Fibroblast of mammary gland (primary cell): ENCODE data around the gene ZDHHC21.

Experiments
- DNase-seq: peaks from one replicate; pipeline ENCODE4 v3.0.0-alpha.2; 2010; ENCODE audit warnings: low read depth
- H3K4me3 ChIP-seq: 2 replicates; pipeline ENCODE4 v1.5.1; 2011; ENCODE audit warnings: low read depth, mild to moderate bottlenecking, low read length, moderate library complexity; ENCODE audit not compliant: control insufficient read depth
- TF ChIP-seq, protein P1 (sequence below): conservative IDR thresholded peaks from 2 replicates; pipeline ENCODE4 v1.5.1; 2011; ENCODE audit warnings: low read depth, low read length, inconsistent platforms; ENCODE audit not compliant: control insufficient read depth, insufficient read depth

ZDHHC21 gene, protein sequence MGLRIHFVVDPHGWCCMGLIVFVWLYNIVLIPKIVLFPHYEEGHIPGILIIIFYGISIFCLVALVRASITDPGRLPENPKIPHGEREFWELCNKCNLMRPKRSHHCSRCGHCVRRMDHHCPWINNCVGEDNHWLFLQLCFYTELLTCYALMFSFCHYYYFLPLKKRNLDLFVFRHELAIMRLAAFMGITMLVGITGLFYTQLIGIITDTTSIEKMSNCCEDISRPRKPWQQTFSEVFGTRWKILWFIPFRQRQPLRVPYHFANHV

DNA sequence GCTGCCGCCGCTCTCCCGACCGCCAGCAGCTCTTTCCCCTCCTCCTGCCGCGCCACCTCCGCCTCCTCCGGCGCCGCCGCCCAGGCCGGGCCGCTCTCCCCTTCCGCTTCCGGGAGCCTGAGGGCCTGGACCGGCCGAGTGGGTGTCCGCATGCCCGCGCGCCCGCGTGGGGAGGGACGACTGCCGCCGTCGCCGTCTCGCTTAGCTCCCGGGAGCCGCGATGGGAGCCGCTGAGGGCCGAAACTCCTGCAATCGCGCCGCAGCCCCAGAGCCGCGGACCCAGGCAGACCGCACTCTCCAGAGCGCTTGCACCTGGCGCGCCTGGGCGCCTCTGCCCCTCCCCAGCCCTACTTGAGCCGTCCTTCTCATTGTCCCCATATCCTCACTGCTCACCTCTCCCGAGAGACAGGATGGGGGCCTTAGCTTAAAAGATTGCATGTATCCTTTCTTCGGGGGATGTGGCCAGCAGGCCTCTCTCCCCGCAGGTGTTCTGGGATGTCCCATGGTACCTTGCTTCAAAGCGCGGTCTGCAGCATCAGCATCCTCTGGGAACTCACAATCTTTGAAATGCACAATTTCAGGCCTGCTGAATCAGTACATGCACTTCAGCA lies at the start of gene ZDHHC21:
ZDHHC21 (minus strand) TSS at position 182 of the 611 bp plus-strand sequence. CDS start 19,092 bp downstream, outside the sequence.
- TF ChIP-seq, protein P1, sequence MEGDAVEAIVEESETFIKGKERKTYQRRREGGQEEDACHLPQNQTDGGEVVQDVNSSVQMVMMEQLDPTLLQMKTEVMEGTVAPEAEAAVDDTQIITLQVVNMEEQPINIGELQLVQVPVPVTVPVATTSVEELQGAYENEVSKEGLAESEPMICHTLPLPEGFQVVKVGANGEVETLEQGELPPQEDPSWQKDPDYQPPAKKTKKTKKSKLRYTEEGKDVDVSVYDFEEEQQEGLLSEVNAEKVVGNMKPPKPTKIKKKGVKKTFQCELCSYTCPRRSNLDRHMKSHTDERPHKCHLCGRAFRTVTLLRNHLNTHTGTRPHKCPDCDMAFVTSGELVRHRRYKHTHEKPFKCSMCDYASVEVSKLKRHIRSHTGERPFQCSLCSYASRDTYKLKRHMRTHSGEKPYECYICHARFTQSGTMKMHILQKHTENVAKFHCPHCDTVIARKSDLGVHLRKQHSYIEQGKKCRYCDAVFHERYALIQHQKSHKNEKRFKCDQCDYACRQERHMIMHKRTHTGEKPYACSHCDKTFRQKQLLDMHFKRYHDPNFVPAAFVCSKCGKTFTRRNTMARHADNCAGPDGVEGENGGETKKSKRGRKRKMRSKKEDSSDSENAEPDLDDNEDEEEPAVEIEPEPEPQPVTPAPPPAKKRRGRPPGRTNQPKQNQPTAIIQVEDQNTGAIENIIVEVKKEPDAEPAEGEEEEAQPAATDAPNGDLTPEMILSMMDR = no peak
- DNase-seq = peak; percentile 33
- peak within 1 kb of the TSS; percentile 68 for H3K4me3 ChIP-seq

DNA sequence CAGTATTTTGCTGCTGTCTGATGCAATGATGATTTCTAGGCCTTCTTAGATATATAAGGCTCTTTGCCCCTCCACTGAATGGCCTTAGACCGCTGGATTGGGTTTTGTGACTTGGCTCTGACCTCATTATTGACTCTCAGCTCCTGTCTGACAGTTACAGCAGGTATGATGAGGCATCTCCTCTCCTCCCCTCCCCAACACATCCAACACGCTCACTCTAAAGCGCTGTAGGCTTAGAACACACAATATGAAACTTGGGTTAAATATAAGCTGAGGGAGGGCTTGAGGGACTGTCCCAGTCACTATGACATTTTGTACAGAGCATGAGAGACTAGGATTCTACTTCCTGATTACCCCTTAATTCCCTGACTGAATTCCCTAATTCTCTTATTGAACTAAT lies 48.1 kb upstream of the ZDHHC21 start:
- no peak overlapping the region for H3K4me3 ChIP-seq
- TF ChIP-seq, protein P1 = no peak
- no peak for DNase-seq

DNA sequence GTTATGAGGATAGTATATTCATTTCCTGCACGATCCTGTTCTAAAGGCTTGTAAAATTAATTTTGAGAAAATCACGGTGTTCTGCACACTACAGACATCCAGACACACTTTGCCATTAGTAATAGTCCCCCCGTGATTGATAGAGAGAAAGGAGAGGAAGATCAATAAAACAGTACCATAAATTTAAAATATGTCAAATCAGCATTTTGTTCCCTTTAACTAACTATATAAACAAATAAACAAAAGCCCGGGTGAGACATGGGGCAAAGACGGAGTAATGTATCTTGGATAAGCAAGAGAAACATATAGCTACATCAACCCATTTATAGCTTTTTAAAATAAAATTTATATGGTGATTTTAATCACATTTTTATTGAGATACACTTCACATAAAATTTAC lies 39.9 kb upstream of the ZDHHC21 start:
- TF ChIP-seq, protein P1 = no peak
- H3K4me3 ChIP-seq = no peak overlapping the region
- no peak for DNase-seq

DNA sequence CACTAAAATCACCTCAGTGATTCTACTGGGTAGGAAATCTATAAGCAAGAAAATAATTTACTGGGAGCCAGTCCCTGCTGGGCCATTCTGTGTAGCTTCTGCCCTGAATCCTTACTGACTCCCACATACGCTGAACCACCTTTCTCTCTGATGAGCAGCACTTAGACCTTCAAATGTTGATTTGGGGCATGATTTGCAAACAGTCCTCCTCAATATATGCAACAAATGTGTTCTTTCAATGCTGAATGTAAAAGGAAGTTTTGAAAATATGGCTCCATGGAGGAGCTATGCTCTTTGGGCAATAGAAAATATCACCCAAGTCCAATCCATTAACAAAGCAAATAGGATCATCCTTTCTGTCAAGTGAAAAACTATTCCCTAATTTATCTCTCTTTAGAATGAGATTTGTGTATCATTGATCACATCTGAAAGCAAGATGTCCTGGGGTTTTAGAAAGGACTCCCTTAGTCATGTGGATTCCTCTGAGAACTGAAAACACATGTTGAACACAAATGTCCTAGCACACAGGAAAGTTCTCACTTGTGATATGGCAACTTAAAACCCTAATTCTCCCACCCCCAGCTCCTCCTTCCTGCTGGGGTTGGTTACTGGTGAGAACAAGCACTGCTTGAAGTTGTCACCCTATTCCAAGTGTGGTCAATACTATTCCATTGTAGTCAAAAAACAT lies 38.2 kb upstream of the ZDHHC21 start:
- H3K4me3 ChIP-seq = no peak overlapping the region
- TF ChIP-seq, protein P1 = no peak
- peak; percentile 3 for DNase-seq

DNA sequence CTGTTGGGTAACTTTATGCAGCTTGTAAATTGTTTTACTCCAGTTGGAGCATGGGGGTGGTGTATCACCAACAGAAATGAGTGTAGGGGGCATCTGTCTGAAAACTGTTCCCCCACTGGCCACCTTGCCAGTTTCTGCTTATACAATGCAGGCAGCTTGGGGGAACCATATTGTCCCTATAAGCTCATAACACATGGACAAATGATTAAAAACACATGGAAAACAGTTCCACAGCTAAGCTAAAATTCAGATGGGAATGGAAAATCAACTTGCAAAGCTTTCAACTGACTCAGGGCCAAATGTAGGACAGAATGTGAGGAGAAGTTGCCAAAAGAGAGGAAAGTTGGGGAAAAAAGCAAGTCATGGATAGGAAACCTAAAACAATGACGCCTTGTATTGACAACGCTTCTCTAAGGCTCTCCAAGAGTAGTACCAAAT lies 37.2 kb upstream of the ZDHHC21 start:
- TF ChIP-seq, protein P1 = no peak
- DNase-seq = peak; percentile 28

DNA sequence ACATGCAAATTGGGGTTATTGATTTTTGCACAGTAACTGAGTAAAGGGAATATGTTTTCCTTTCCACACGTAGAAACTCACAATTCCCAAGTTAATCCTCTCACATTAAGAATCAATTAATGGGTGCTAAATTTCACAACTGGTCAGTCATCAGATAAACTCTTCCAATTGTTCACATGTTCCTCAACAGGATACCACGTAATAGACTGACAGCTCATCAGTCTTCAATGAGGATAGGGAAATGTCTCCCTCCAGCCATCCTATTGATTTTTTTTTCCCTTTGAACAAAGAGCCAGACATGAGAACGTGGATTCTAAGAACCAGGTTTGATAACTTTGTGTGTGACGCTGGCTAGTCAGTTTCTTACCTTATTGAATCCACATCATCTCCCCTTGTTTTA lies 30.1 kb upstream of the ZDHHC21 start:
- TF ChIP-seq, protein P1 = no peak
- no peak overlapping the region for H3K4me3 ChIP-seq
- no peak for DNase-seq

More for the DNA sequence above, 37.2 kb upstream of the ZDHHC21 start:
- H3K4me3 ChIP-seq = no peak overlapping the region
